ENCODE results near the gene ZC3H18. TPM values are rescaled to one million over a fixed set of nuclear protein-coding genes. Genes with fewer than 3 reads are reported as not detected.

Gene ZC3H18
- total RNA-seq = 10 to 100 TPM; 17.5 to 25.1 (median 21.2) TPM
- polyA plus RNA-seq = 19.6 TPM
- long read RNA-seq, donor 1, transcript ZC3H18-201 (18 exons, 3,729 nt) = major isoform, 18 of 43 reads
- long read RNA-seq, donor 1, partial matches to known transcripts = 22 of 43 reads
- long read RNA-seq, donor 1, other reads (novel, unspliced or antisense) = 2 of 43 reads
- long read RNA-seq, donor 2, transcript ZC3H18-201 (18 exons, 3,729 nt) = major isoform, 6 of 15 reads
- long read RNA-seq, donor 2, partial matches to known transcripts = 3 of 15 reads
- long read RNA-seq, donor 2, other reads (novel, unspliced or antisense) = 4 of 15 reads
- long read RNA-seq, donor 3, transcript ZC3H18-201 (18 exons, 3,729 nt) = major isoform, 17 of 47 reads
- long read RNA-seq, donor 3, partial matches to known transcripts = 18 of 47 reads
- long read RNA-seq, donor 3, other reads (novel, unspliced or antisense) = 11 of 47 reads
- long read RNA-seq, donor 4, transcript ZC3H18-201 (18 exons, 3,729 nt) = major isoform, 12 of 22 reads
- long read RNA-seq, donor 4, partial matches to known transcripts = 4 of 22 reads
- long read RNA-seq, donor 4, other reads (novel, unspliced or antisense) = 2 of 22 reads

DNA sequence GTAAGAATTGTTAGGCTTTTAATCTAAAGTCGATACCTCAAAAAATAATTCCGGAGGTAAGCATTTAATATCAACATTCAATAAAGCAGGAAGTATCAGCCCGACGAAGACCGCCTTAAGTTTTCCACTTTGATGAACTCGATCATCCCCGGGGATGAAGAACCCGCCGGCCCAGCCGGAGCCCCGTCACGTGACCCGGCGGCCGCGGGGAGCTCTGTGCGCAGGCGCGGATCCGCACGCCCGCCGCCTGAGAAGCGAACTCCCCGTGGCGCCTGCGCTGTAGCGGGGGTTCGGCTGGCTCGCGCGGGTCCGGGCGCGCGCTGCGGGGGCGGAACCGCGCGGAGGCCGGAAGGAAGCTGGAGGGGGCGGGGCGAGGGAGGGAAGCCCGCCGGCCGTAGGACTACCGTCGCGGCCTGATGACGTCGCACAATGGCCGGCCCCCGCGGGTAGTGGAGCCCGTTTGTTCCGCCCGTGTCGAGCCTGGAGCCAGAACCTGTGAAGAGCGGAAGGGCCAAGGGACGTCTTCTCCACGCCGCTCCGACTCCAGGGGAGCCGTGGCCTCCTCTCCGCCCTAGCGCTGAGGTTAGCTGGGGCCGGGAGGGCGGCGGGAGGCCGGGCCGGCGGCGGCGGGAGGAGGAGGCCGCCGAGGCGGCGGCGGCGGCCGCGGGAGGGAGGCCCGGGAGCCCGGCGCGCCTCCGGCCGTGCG is at the start of gene ZC3H18:
TSS of gene ZC3H18 (plus strand) at position 419 of the 706 bp plus-strand sequence. CDS start 6,721 bp downstream, outside the sequence.
- Histone ChIP-seq H3K27me3 (ENCODE audit: control insufficient read depth, insufficient read depth) (no peaks in the 10 kb centered on the region), H3K4me1 (ENCODE audit: control insufficient read depth, insufficient read depth, low read length) (peaks cover 4% of the 10 kb centered on the region), H3K27ac (ENCODE audit: low read length) (peak within 1 kb of the TSS; percentile 77), H3K4me3 (ENCODE audit: low read length) (peak within 1 kb of the TSS; percentile 95), H3K9me3 (ENCODE audit: control insufficient read depth, low read length) (no peaks in the 10 kb centered on the region)
- DNase-seq (peak; percentile 98 to 99 (median 99)), ATAC-seq (peak; percentile 97 to 98)
- whole genome bisulfite sequencing = under 1% methylated on average over 90 of the region's 90 CpGs
- intact Hi-C loops (cut with DNase I) = no loop called here

DNA sequence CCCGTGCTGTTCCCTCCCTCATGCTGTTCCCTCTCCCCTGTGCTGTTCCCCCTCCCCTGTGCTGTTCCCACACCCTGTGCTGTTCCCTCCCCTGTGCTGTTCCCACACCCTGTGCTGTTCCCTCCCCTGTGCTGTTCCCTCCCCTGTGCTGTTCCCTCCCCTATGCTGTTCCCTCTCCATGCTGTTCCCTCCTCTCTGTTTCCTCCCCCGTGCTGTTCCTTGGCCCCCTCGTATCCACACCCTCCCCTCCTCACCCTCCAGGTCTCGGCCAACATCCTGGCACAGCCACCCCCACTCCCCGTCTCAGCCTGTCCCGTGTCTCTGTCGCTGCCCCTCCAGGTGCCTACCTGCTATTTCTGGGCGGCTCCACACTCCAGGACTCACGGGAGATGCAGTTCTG is 48.5 kb upstream of the ZC3H18 start:
- 74% methylated on average over 9 of the region's 9 CpGs for WGBS
- ATAC-seq = no peak
- Histone ChIP-seq H3K4me1 (ENCODE audit: control insufficient read depth, insufficient read depth, low read length) (no peaks in the 10 kb centered on the region), H3K27me3 (ENCODE audit: control insufficient read depth, insufficient read depth) (no peaks in the 10 kb centered on the region), H3K27ac (ENCODE audit: low read length) (no peak overlapping the region), H3K4me3 (ENCODE audit: low read length) (no peak overlapping the region), H3K9me3 (ENCODE audit: control insufficient read depth, low read length) (no peaks in the 10 kb centered on the region)
- intact Hi-C loops (cut with DNase I) = loop anchor here in 1 of 4 donors (10.0 kb wide), 1 partner anchor 327 kb away; no protein-coding TSS in a partner anchor
- peak in 2 of 3 donors; percentile 10 to 41 for DNase-seq

DNA sequence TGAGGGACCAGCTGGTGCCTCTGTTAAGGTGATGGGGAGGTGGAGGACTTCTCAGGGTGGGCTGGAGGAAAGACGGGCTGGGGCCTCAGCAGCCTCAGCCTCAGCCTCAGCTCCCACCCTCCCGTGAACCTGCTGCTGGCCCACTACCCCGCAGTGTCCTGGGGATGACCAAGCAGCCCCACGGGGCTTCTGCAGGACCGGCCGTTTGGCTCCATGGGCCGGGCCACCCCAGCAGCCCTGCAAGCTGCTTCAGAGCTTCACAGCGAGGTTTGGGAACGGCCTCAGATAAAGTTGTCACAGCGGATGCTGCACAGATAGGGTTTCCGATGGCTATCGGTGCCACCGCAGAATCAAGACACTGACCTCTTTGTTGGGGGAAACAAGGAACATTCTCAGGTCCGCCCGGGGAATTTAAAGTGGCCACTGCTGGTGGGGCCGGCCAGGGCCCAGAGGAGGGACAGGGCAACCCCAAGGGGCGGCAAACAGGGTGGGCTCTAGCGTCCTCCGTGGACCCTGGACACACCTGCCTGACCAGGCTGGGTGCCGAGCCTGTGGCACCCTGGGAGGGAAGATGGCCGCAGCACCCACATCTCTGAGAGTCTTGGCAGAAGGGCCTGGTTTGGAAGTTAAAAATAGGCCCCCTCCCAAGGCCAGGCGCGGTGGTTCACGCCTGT is 47.8 kb upstream of the ZC3H18 start:
- DNase-seq (peak; percentile 6 to 46 (median 31)), ATAC-seq (no peak)
- no peaks in the 10 kb centered on the region for H3K9me3 ChIP-seq (ENCODE audit: control insufficient read depth, low read length)
- no peaks in the 10 kb centered on the region for H3K4me1 ChIP-seq (ENCODE audit: control insufficient read depth, insufficient read depth, low read length)
- H3K27me3 ChIP-seq (ENCODE audit: control insufficient read depth, insufficient read depth) = no peaks in the 10 kb centered on the region
- no peak overlapping the region for H3K4me3 ChIP-seq (ENCODE audit: low read length)
- intact Hi-C loops (cut with DNase I) = loop anchor here in 1 of 4 donors (10.0 kb wide), 1 partner anchor 328 kb away; no protein-coding TSS in a partner anchor
- 69% methylated on average over 24 of the region's 24 CpGs for WGBS
- no peak overlapping the region for H3K27ac ChIP-seq (ENCODE audit: low read length)

DNA sequence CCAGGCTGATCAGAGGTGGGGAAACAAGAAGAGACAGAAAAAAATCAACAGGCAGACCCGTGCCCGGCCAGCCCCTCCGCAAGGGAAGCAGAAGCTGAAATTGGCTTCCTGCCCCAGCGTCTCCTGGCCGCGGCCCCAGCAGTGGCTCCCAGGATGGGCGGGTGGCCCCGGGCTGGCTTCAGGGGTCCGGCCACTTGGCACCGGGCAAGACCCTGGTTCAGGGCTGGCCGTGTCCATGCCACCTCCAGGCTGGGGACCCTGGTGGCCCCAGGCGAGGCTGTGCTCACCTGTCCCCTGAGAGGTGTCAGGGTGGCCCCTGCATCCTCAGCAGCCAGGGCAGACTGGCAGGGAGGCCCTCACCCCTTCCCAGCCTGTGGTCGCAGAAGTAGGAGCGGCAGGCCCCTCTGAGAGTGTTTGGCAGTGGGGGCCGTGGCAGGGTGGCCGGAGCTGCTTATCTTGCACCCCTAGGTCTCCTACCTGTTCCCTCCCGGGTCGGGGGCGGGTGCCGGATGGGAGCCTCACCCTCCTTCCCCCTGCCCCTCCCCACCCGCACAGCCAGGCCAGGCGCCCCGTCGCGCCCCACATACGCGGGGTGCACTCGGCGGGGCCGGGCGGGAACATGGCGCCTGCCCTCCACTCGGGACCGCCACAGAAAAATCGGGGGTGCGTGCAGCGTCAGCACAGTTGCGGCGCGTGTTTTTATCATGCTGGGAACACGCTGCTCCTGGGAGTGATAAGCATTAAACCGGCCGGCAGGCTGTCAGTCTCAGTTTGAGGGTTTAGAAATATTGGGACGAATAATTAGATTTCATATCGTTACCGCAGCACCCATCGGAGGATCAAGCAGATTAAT is 46.7 kb upstream of the ZC3H18 start:
- Histone ChIP-seq H3K4me1 (ENCODE audit: control insufficient read depth, insufficient read depth, low read length) (no peaks in the 10 kb centered on the region), H3K27ac (ENCODE audit: low read length) (no peak overlapping the region), H3K27me3 (ENCODE audit: control insufficient read depth, insufficient read depth) (no peaks in the 10 kb centered on the region), H3K4me3 (ENCODE audit: low read length) (no peak overlapping the region), H3K9me3 (ENCODE audit: control insufficient read depth, low read length) (no peaks in the 10 kb centered on the region)
- DNase-seq (peak; percentile 13 to 70 (median 55)), ATAC-seq (no peak)
- intact Hi-C loops (cut with DNase I) = loop anchor here in 1 of 4 donors (10.0 kb wide), 1 partner anchor 329 kb away; no protein-coding TSS in a partner anchor
- WGBS = 44% methylated on average over 47 of the region's 47 CpGs

DNA sequence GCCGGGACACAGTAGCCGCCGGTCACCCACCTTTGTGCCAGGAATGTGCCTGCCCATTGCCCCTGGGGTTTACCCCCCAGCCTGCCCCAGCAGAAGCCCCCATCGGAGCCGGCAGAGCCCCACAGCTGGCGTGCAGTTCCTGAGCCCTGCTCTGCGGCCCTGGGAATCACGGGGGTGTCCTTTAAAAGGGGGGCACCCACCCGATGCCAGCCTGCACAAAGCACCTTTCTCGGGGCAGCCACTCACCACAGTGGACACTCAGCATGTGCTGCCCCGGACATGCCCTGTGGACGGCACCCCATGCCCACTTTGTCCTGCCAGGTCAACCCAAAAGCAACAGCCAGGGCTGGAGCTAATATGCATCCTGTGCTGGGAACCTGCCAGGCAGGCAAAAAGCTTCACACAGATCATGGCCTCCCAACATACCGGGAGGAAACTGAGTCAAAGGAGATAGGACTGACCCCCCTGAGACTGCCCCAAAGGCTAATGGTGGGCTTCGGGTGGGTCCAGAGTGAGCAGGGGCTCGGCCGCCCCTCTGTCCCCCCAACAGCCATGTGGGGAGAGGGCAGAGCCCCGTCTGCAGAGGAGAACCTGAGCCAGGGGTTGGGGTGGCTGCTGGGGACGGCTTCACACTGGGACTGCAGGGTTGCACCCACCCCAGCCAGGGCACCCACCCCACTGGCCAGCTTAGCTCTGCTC is 45.8 kb upstream of the ZC3H18 start:
- WGBS = 63% methylated on average over 18 of the region's 18 CpGs
- ATAC-seq (no peak), DNase-seq (peak; percentile 13 to 55 (median 52))
- no peak overlapping the region for H3K4me3 ChIP-seq (ENCODE audit: low read length)
- H3K4me1 ChIP-seq (ENCODE audit: control insufficient read depth, insufficient read depth, low read length) = no peaks in the 10 kb centered on the region
- intact Hi-C loops (cut with DNase I) = loop anchor here in 1 of 4 donors (10.0 kb wide), 1 partner anchor 330 kb away; no protein-coding TSS in a partner anchor
- H3K27me3 ChIP-seq (ENCODE audit: control insufficient read depth, insufficient read depth) = no peaks in the 10 kb centered on the region
- no peaks in the 10 kb centered on the region for H3K9me3 ChIP-seq (ENCODE audit: control insufficient read depth, low read length)
- no peak overlapping the region for H3K27ac ChIP-seq (ENCODE audit: low read length)

DNA sequence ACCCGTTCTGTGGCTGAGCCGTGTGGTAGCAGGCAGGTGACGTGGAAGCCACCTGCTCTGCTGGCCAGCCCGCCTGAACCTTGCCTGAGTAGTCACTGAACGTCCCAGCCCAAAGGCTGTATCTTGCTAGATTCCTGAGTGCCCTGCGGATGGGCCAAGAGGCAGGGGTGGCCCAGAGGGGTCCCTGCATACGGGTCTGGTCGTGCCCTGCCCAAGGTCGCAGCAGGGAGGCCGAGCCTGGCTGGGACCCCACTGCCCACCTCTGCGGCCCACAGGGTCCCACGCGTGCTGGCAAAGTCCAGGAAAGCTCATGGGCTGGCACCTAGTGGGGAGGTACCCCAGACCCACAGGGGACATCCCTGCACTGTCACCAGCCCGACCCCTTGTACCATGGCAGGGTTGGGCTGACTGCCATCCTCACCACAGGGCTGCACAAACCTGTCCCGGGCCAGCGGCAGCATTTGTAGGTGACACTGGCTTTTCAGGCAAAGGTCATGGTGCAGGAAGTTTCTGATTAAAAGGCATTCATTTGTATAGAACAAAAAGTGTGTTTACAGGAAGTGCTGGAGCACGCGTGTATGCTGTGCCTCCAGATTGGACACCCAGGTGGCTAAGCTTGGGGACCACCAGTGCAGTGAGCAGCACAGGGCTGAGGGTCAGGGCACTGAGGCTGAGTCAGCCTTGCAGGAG is 45.1 kb upstream of the ZC3H18 start:
- H3K27me3 ChIP-seq (ENCODE audit: control insufficient read depth, insufficient read depth) = no peaks in the 10 kb centered on the region
- ATAC-seq (no peak), DNase-seq (peak; percentile 9 to 58 (median 45))
- WGBS = 61% methylated on average over 18 of the region's 18 CpGs
- H3K4me3 ChIP-seq (ENCODE audit: low read length) = no peak overlapping the region
- no peaks in the 10 kb centered on the region for H3K4me1 ChIP-seq (ENCODE audit: control insufficient read depth, insufficient read depth, low read length)
- no peak overlapping the region for H3K27ac ChIP-seq (ENCODE audit: low read length)
- intact Hi-C loops (cut with DNase I) = loop anchor here in 2 of 4 donors (5.0 to 10.0 kb wide), 2 partner anchors 83 to 330 kb away; no protein-coding TSS in a partner anchor
- no peaks in the 10 kb centered on the region for H3K9me3 ChIP-seq (ENCODE audit: control insufficient read depth, low read length)

DNA sequence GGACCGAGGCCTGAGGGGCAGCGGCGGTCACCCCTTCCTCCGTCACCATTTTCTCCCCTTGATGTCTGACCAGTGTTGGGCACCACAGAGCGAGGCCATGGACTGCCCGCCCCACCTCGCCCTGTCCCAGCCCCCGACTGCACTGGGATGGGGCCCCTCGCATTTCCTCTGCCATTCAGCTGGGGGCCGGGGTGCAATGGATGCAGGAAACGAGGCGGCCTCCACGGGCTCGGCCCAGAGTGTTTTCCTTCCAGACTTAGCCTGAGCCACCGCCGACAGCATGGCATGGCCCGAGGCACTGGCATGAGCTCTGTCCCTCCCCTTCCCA is 44.6 kb upstream of the ZC3H18 start:
- DNase-seq = peak in 1 of 3 donors; percentile 51

DNA sequence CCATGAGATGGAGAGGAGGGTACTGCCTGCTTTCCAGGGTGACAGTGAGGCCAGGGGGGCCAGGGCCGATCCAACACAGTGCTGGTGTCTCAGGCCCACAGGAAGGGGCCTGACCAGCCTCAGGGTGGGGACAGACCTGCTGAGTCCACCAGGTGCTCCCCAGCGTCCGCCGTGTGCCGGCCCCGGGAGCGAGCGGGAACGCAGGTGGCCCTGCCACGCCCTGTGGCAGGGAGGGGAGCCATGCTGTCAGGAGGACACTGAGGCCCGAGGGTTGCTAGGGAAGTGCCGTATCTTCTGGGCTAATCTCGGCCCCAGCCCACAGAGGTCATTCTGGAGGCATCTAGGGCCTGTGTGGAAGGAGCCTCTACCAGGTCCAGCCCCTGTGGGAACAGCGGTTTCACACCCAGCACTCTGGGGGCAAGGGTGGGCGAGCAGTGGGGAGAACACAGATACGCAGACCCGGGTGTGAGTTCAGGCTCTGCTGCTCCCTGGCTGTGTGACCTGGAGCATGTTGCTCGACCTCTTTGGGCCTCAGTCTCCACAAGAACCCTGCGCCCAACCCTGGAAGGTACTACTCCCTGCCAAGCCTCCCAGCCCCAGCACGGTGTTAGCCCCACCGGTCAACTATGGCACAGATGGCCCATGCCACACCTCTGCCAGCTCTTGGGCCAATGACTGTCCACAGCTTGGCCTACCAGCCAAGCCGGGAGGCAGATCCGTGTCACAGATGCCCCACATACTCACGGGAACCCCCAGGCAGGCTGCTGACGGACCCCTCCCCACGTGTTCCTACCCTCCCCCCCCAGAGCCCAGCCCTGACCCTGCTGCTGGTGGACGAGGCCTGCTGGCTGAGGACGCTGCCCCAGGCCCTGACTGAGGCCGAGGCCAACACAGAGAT is 43.9 kb upstream of the ZC3H18 start:
- H3K4me1 ChIP-seq (ENCODE audit: control insufficient read depth, insufficient read depth, low read length) = no peaks in the 10 kb centered on the region
- ATAC-seq (peak in 1 of 2 donors; percentile 0), DNase-seq (peak; percentile 13 to 54 (median 52))
- no peaks in the 10 kb centered on the region for H3K9me3 ChIP-seq (ENCODE audit: control insufficient read depth, low read length)
- intact Hi-C loops (cut with DNase I) = loop anchor here in 3 of 4 donors (2.0 to 10.0 kb wide), 3 partner anchors 83 to 331 kb away; no protein-coding TSS in a partner anchor
- 63% methylated on average over 29 of the region's 29 CpGs for WGBS
- H3K27me3 ChIP-seq (ENCODE audit: control insufficient read depth, insufficient read depth) = no peaks in the 10 kb centered on the region
- no peak overlapping the region for H3K4me3 ChIP-seq (ENCODE audit: low read length)
- no peak overlapping the region for H3K27ac ChIP-seq (ENCODE audit: low read length)

More for the DNA sequence above, 44.6 kb upstream of the ZC3H18 start:
- H3K4me3 ChIP-seq (ENCODE audit: low read length) = no peak overlapping the region
- intact Hi-C loops (cut with DNase I) = loop anchor here in 2 of 4 donors (5.0 to 10.0 kb wide), 2 partner anchors 83 to 331 kb away; no protein-coding TSS in a partner anchor
- 51% methylated on average over 17 of the region's 17 CpGs for WGBS
- ATAC-seq = no peak
- H3K27me3 ChIP-seq (ENCODE audit: control insufficient read depth, insufficient read depth) = no peaks in the 10 kb centered on the region
- no peak overlapping the region for H3K27ac ChIP-seq (ENCODE audit: low read length)
- no peaks in the 10 kb centered on the region for H3K9me3 ChIP-seq (ENCODE audit: control insufficient read depth, low read length)
- H3K4me1 ChIP-seq (ENCODE audit: control insufficient read depth, insufficient read depth, low read length) = no peaks in the 10 kb centered on the region

Data from right cardiac atrium (tissue), 5 donors.